ENCODE measurements around the gene SPSB1. TPM values are rescaled to one million over a fixed set of nuclear protein-coding genes. Genes with fewer than 3 reads are reported as not detected.

Gene SPSB1
- total RNA-seq, 4 donors from 2014 or later: 40.0 to 82.1 (median 52.6) TPM

GRCh38 chr1:9347095-9347850, 54.6 kb downstream of the SPSB1 start:
- intact Hi-C loops (cut with DNase I; ENCODE audit: low total_unique reads): no loop called here
- Histone ChIP-seq H3K4me3 (no peak overlapping the region), H3K4me1 (peaks cover 17 to 43% (median 30%) of the 10 kb centered on the region in 4 donors), H3K36me3 (no peaks in the 10 kb centered on the region), H3K9me3 (no peaks in the 10 kb centered on the region), H3K27ac (no peak overlapping the region), H3K27me3 (no peaks in the 10 kb centered on the region)
- 56 to 77% methylated on average over 10 to 14 of the region's 14 CpGs for WGBS, 2 donors (ENCODE audit: low coverage in 1 of 2)
- in situ Hi-C loops (cut with MboI; ENCODE audit: low pct_ligation_motif_present in 1 of 4, low pct_unique_long_range_greater_than_20kb in 1 of 4, low sequenced_read_pairs in 3 of 4): no loop called here
- TF ChIP-seq POLR2A (IDR thresholded peaks at IDR 0.05): no peak
- TF ChIP-seq EP300 (IDR thresholded peaks at IDR 0.05; ENCODE audit: low read depth): no peak
- no peak for TF ChIP-seq CTCF (IDR thresholded peaks at IDR 0.05)
- TF ChIP-seq POLR2AphosphoS5 (IDR thresholded peaks at IDR 0.05): no peak
- DNase-seq: no peak

- no peak for DNase-seq
- H3K27me3 ChIP-seq: no peaks in the 10 kb centered on the region
- peak overlapping the region; percentile 32 to 56 (median 40) for H3K27ac ChIP-seq
- in situ Hi-C loops (cut with MboI; ENCODE audit: low pct_ligation_motif_present in 1 of 4, low pct_unique_long_range_greater_than_20kb in 1 of 4, low sequenced_read_pairs in 3 of 4): no loop called here
- peaks cover 15 to 50% (median 33%) of the 10 kb centered on the region in 4 donors for H3K4me1 ChIP-seq
- WGBS, 2 donors (ENCODE audit: low coverage in 1 of 2): 77 to 81% methylated on average over 6 to 22 of the region's 22 CpGs
- no peaks in the 10 kb centered on the region for H3K36me3 ChIP-seq
- H3K9me3 ChIP-seq: no peaks in the 10 kb centered on the region
- TF ChIP-seq CTCF (IDR thresholded peaks at IDR 0.05) (no peak), POLR2AphosphoS5 (IDR thresholded peaks at IDR 0.05) (peak in 1 of 3 donors; percentile 23), POLR2A (IDR thresholded peaks at IDR 0.05) (no peak), EP300 (IDR thresholded peaks at IDR 0.05; ENCODE audit: low read depth) (no peak)
- intact Hi-C loops (cut with DNase I; ENCODE audit: low total_unique reads): no loop called here
- H3K4me3 ChIP-seq: no peak overlapping the region
These were observed 56.7 kb downstream of the SPSB1 start for GRCh38 chr1:9349331-9349851.

- TF ChIP-seq POLR2AphosphoS5 (IDR thresholded peaks at IDR 0.05) (no peak), CTCF (IDR thresholded peaks at IDR 0.05) (no peak), POLR2A (IDR thresholded peaks at IDR 0.05) (no peak), EP300 (IDR thresholded peaks at IDR 0.05; ENCODE audit: low read depth) (no peak)
- in situ Hi-C loops (cut with MboI; ENCODE audit: low pct_ligation_motif_present in 1 of 4, low pct_unique_long_range_greater_than_20kb in 1 of 4, low sequenced_read_pairs in 3 of 4): no loop called here
These were observed 57.6 kb downstream of the SPSB1 start for GRCh38 chr1:9350013-9350908.

GRCh38 chr1:9350960-9351359, 58.3 kb downstream of the SPSB1 start:
- TF ChIP-seq POLR2A (IDR thresholded peaks at IDR 0.05) (no peak), CTCF (IDR thresholded peaks at IDR 0.05) (no peak), EP300 (IDR thresholded peaks at IDR 0.05; ENCODE audit: low read depth) (no peak), POLR2AphosphoS5 (IDR thresholded peaks at IDR 0.05) (no peak)
- Histone ChIP-seq H3K36me3 (peaks cover 0 to 2% (median 0%) of the 10 kb centered on the region in 4 donors), H3K27me3 (no peaks in the 10 kb centered on the region), H3K4me3 (no peak overlapping the region), H3K9me3 (no peaks in the 10 kb centered on the region), H3K27ac (peak overlapping the region in 2 of 4 donors; percentile 32 to 56), H3K4me1 (peaks cover 11 to 42% (median 29%) of the 10 kb centered on the region in 4 donors)
- in situ Hi-C loops (cut with MboI; ENCODE audit: low pct_ligation_motif_present in 1 of 4, low pct_unique_long_range_greater_than_20kb in 1 of 4, low sequenced_read_pairs in 3 of 4): no loop called here
- no peak for DNase-seq
- 63 to 95% methylated on average over 1 to 4 of the region's 4 CpGs for WGBS, 2 donors (ENCODE audit: low coverage in 1 of 2)
- intact Hi-C loops (cut with DNase I; ENCODE audit: low total_unique reads): no loop called here

More at GRCh38 chr1:9350013-9350908, 57.6 kb downstream of the SPSB1 start:
- Histone ChIP-seq H3K27me3 (no peaks in the 10 kb centered on the region), H3K9me3 (no peaks in the 10 kb centered on the region), H3K27ac (peak overlapping the region; percentile 32 to 56 (median 38)), H3K4me1 (peaks cover 11 to 43% (median 31%) of the 10 kb centered on the region in 4 donors), H3K36me3 (no peaks in the 10 kb centered on the region), H3K4me3 (no peak overlapping the region)
- 69 to 70% methylated on average over 3 to 20 of the region's 20 CpGs for WGBS, 2 donors (ENCODE audit: low coverage in 1 of 2)
- no peak for DNase-seq
- intact Hi-C loops (cut with DNase I; ENCODE audit: low total_unique reads): no loop called here
